ENCODE measurements around the gene TMPRSS9. TPM values are rescaled to one million over a fixed set of nuclear protein-coding genes. Genes with fewer than 3 reads are reported as not detected.
A peak's percentile ranks its signal among the peaks of the same experiment; 100 is the strongest.

TMPRSS9 gene
- total RNA-seq (2021; ENCODE audit: unreplicated experiment) (0.23 TPM), Bru-seq, nascent RNA (percentile 8 among the genes with signal in this experiment), BruChase-seq, experiment 1, labeled RNA remaining after a 2-hour chase (percentile 13 among the genes with signal in this experiment), BruChase-seq, experiment 2, labeled RNA remaining after a 6-hour chase (percentile 9 among the genes with signal in this experiment)
- 0.33 TPM for polyA plus RNA-seq (2012; ENCODE audit: insufficient read length)
- long read RNA-seq, partial matches to known transcripts: 0 of 10 reads
- long read RNA-seq, other reads (novel, unspliced or antisense): 10 of 10 reads

GRCh38 chr19:2359992-2360685, at the start of gene TMPRSS9:
Gene TMPRSS9 (plus strand): TSS chr19:2360265. CDS start chr19:2389786, 29,521 bp downstream.
- H3K9me3 ChIP-seq (ENCODE audit: control insufficient read depth, insufficient read depth, low read depth, low read length): no peaks in the 10 kb centered on the region
- H3K27me3 ChIP-seq (ENCODE audit: control insufficient read depth, insufficient read depth, low read length): no peaks in the 10 kb centered on the region; the same call in 1 of the 2 replicates
- H3K4me3 ChIP-seq (ENCODE audit: low read depth in 2 of 2, low read length in 2 of 2): no peak within 1 kb of the TSS
- intact Hi-C loops (cut with micrococcal nuclease; ENCODE audit: unreplicated experiment) (no loop called here), in situ Hi-C loops (cut with HindIII; ENCODE audit: low pct_unique_long_range_greater_than_20kb, low sequenced_read_pairs) (no loop called here)
- TF ChIP-seq POLR2AphosphoS5 (IDR thresholded peaks at IDR 0.05; ENCODE audit: low read depth, low read length) (no peak), SIN3A (IDR thresholded peaks at IDR 0.05; ENCODE audit: borderline replicate concordance, insufficient read depth, low read depth, low read length) (no peak), TCF7L2 (IDR thresholded peaks at IDR 0.05; ENCODE audit: low read depth, low read length) (no peak)
- H3K4me1 ChIP-seq (ENCODE audit: control insufficient read depth, insufficient read depth, low read length): no peaks in the 10 kb centered on the region; the same call in 1 of the 2 replicates
- CTCF ChIA-PET: interaction anchor here (0.5 kb wide), 1 partner anchor 15 kb away, joined by 4 read pairs; no protein-coding TSS in a partner anchor
- POLR2A ChIA-PET: interaction anchor here (0.6 kb wide), 1 partner anchor 39 kb away, joined by 5 read pairs; no protein-coding TSS in a partner anchor
- no peak within 1 kb of the TSS for H3K27ac ChIP-seq (ENCODE audit: low read length)
- ATAC-seq: peak; percentile 55
- no TSS peak for BruUV-seq (replicated peaks)
- DNase-seq (ENCODE audit: low read depth, low spot score): no peak
- no peaks in the 10 kb centered on the region for H3K36me3 ChIP-seq (ENCODE audit: control insufficient read depth, insufficient read depth, low read length)

GRCh38 chr19:2311093-2311492, 49.0 kb upstream of the TMPRSS9 start:
- Histone ChIP-seq H3K4me3 (ENCODE audit: low read depth in 2 of 2, low read length in 2 of 2) (no peak overlapping the region), H3K27ac (ENCODE audit: low read length) (no peak overlapping the region), H3K27me3 (ENCODE audit: control insufficient read depth, insufficient read depth, low read length) (no peaks in the 10 kb centered on the region), H3K4me1 (ENCODE audit: control insufficient read depth, insufficient read depth, low read length) (peaks cover 2% of the 10 kb centered on the region), H3K36me3 (ENCODE audit: control insufficient read depth, insufficient read depth, low read length) (no peaks in the 10 kb centered on the region), H3K9me3 (ENCODE audit: control insufficient read depth, insufficient read depth, low read depth, low read length) (no peaks in the 10 kb centered on the region)
- ATAC-seq: no peak
- POLR2A ChIA-PET: no interaction called here
- no peak for DNase-seq (ENCODE audit: low read depth, low spot score)
- in situ Hi-C loops (cut with HindIII; ENCODE audit: low pct_unique_long_range_greater_than_20kb, low sequenced_read_pairs) (no loop called here), intact Hi-C loops (cut with micrococcal nuclease; ENCODE audit: unreplicated experiment) (no loop called here)
- no peak for TF ChIP-seq REST (IDR thresholded peaks at IDR 0.05; ENCODE audit: insufficient read depth in 1 of 2, low read depth in 2 of 2, low read length in 1 of 2)
- no peak for TF ChIP-seq TCF7L2 (IDR thresholded peaks at IDR 0.05; ENCODE audit: low read depth, low read length)
- TF ChIP-seq SIN3A (IDR thresholded peaks at IDR 0.05; ENCODE audit: borderline replicate concordance, insufficient read depth, low read depth, low read length): no peak
- TF ChIP-seq POLR2AphosphoS5 (IDR thresholded peaks at IDR 0.05; ENCODE audit: low read depth, low read length): no peak
- no peak for TF ChIP-seq CTCF (IDR thresholded peaks at IDR 0.05)
- CTCF ChIA-PET: no interaction called here
- BruUV-seq (replicated peaks): no TSS peak
